ENCODE data around the gene COX5B. TPM values are rescaled to one million over a fixed set of nuclear protein-coding genes. Genes with fewer than 3 reads are reported as not detected.
"Not testable (repeated sequence)": the region's sequence is repeated elsewhere in the genome, so short reads cannot be mapped to it uniquely, and the experiment has no call there.

Gene COX5B
- polyA plus RNA-seq, 1 donor (not counting 4 experiments of a cell fraction or from before 2014, with no cell fraction given): 311 TPM

DNA sequence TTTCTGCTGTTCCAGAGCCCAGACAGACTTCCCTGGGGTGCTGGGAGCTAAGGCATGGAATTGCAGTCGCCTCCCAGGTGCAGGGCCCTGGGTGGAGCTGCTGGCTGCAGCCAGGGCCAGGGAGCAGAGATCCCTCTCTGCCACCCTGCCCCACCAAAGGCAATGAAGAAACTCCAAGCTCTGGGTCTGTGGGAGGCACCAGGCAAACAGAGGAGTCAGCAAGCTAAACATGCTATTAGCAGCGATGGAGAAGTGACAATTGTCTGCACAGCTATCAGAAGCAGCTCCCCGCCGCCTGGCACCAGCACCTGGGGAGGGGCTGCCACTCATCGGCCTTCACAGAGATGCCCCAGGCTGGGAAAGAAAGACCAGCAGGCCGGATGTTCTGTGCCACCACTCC lies 28.0 kb upstream of the COX5B start:
- no peaks in the 10 kb centered on the region for H3K36me3 ChIP-seq (ENCODE audit: control insufficient read depth in 2 of 2, extremely low read depth in 1 of 2, insufficient read depth in 2 of 2, low read length in 2 of 2)
- no peaks in the 10 kb centered on the region for H4K20me1 ChIP-seq (ENCODE audit: control insufficient read depth, extremely low read depth, insufficient read depth, low read length)
- H3K27ac ChIP-seq (ENCODE audit: control insufficient read depth, insufficient read depth, low read length): no peak overlapping the region
- H3K9me3 ChIP-seq (ENCODE audit: control insufficient read depth, low read depth, low read length): no peaks in the 10 kb centered on the region
- no peak overlapping the region for H3K4me2 ChIP-seq (ENCODE audit: control insufficient read depth, extremely low read depth, insufficient read depth, low read depth, low read length)
- H3K27me3 ChIP-seq (ENCODE audit: control insufficient read depth, extremely low read depth, insufficient read depth, low read length): no peaks in the 10 kb centered on the region
- H3K9ac ChIP-seq (ENCODE audit: control insufficient read depth, extremely low read depth, insufficient read depth, low read length): no peak overlapping the region
- TF ChIP-seq CTCF (optimal IDR thresholded peaks at IDR 0.05 in 1 of 3, IDR thresholded peaks at IDR 0.05 in 1 of 3, conservative IDR thresholded peaks at IDR 0.05 in 1 of 3; ENCODE audit: extremely low read depth in 1 of 3, insufficient read depth in 2 of 3, low read length in 3 of 3) (no peak), EZH2 (IDR thresholded peaks at IDR 0.05; ENCODE audit: low read length) (no peak)
- no peak overlapping the region for H3K4me3 ChIP-seq (ENCODE audit: control insufficient read depth in 2 of 3, extremely low read depth in 1 of 3, insufficient read depth in 2 of 3, low read depth in 1 of 3, low read length in 3 of 3)
- H2AFZ ChIP-seq (ENCODE audit: control insufficient read depth, low read length): no peak overlapping the region
- no peak for FAIRE-seq
- dilution Hi-C loops (cut with MboI; ENCODE audit: extremely low pct_ligation_motif_present, low sequenced_read_pairs): no loop called here
- H3K79me2 ChIP-seq (ENCODE audit: control insufficient read depth, insufficient read depth, low read length): no peaks in the 10 kb centered on the region
- no peak for DNase-seq (ENCODE audit: low read depth, low spot score)
- no peaks in the 10 kb centered on the region for H3K9me1 ChIP-seq (ENCODE audit: control insufficient read depth, extremely low read depth, insufficient read depth, low read length)
- H3K4me1 ChIP-seq (ENCODE audit: control insufficient read depth, extremely low read depth, insufficient read depth, low read length): no peaks in the 10 kb centered on the region

DNA sequence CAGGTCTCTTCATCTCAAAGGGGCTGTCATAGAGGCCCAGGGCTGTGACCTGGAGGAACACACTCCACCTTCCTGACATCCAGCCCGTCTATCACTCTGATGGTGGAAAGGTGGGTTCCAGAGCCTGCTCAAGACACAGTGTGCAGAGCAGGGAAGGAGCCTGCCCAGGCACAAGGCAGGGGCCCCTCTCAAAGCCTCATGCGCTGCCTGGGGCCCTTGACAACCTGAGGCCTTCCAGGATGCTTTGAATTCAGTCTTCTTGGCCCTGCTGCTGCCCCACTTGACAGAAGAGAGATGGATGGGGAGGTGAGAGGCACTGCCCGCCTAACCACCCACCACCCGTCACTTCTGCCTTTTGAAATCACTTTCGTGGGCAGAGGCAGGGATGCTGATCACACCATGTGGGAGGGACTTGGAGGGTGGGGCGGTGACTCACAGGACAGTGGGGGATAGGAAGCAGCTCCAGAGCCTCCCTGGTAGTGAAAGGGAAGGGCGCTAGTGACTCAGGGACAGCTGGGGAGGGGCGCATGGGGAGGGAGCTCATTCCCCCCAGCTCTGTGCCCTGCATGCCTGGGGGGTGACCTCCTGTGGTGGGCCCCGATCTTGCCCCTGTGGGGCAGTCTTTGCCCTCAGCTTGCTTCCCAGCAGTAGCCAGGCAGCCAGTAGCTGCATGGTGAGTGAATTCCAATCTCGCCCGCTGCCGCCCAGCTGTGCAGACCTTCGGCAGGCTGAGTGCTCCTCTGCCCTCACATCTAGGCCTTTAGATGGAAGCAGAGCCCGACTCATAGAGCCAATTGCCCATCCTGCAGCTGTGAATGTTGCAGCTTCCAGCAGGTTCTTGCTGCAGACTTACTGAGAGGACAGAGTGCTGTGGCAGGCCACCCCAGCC lies 26.7 kb upstream of the COX5B start:
- FAIRE-seq: peak; percentile 72
- H3K4me2 ChIP-seq (ENCODE audit: control insufficient read depth, extremely low read depth, insufficient read depth, low read depth, low read length); H4K20me1 ChIP-seq (ENCODE audit: control insufficient read depth, extremely low read depth, insufficient read depth, low read length); H3K4me1 ChIP-seq (ENCODE audit: control insufficient read depth, extremely low read depth, insufficient read depth, low read length); H3K79me2 ChIP-seq (ENCODE audit: control insufficient read depth, insufficient read depth, low read length); H3K4me3 ChIP-seq (ENCODE audit: control insufficient read depth in 2 of 3, extremely low read depth in 1 of 3, insufficient read depth in 2 of 3, low read depth in 1 of 3, low read length in 3 of 3); H3K9me3 ChIP-seq (ENCODE audit: control insufficient read depth, low read depth, low read length); H2AFZ ChIP-seq (ENCODE audit: control insufficient read depth, low read length); dilution Hi-C loops (cut with MboI; ENCODE audit: extremely low pct_ligation_motif_present, low sequenced_read_pairs); H3K9ac ChIP-seq (ENCODE audit: control insufficient read depth, extremely low read depth, insufficient read depth, low read length); DNase-seq (ENCODE audit: low read depth, low spot score); H3K27ac ChIP-seq (ENCODE audit: control insufficient read depth, insufficient read depth, low read length); H3K27me3 ChIP-seq (ENCODE audit: control insufficient read depth, extremely low read depth, insufficient read depth, low read length); H3K9me1 ChIP-seq (ENCODE audit: control insufficient read depth, extremely low read depth, insufficient read depth, low read length); H3K36me3 ChIP-seq (ENCODE audit: control insufficient read depth in 2 of 2, extremely low read depth in 1 of 2, insufficient read depth in 2 of 2, low read length in 2 of 2): not testable (repeated sequence)

DNA sequence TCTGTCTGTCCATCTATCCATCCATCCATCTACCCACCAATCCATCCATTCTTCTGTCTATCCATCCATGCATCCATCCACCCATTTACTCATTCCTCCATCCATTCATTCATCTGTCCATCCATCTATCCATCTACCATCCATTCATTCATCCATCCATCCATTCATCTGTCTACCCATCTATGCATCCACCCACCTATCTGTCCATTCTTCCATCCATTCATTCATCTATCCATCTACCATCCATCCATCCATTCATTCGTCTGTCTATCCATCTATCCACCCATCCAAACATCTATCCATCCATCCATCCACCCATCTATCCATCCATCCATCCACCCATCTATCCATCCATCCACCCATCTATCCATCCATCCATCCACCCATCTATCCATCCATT lies 25.4 kb upstream of the COX5B start:
- H3K9me1 ChIP-seq (ENCODE audit: control insufficient read depth, extremely low read depth, insufficient read depth, low read length); H4K20me1 ChIP-seq (ENCODE audit: control insufficient read depth, extremely low read depth, insufficient read depth, low read length); H3K4me3 ChIP-seq (ENCODE audit: control insufficient read depth in 2 of 3, extremely low read depth in 1 of 3, insufficient read depth in 2 of 3, low read depth in 1 of 3, low read length in 3 of 3); FAIRE-seq; H3K36me3 ChIP-seq (ENCODE audit: control insufficient read depth in 2 of 2, extremely low read depth in 1 of 2, insufficient read depth in 2 of 2, low read length in 2 of 2); H3K4me1 ChIP-seq (ENCODE audit: control insufficient read depth, extremely low read depth, insufficient read depth, low read length); H3K4me2 ChIP-seq (ENCODE audit: control insufficient read depth, extremely low read depth, insufficient read depth, low read depth, low read length); H3K79me2 ChIP-seq (ENCODE audit: control insufficient read depth, insufficient read depth, low read length); H3K27ac ChIP-seq (ENCODE audit: control insufficient read depth, insufficient read depth, low read length); H3K27me3 ChIP-seq (ENCODE audit: control insufficient read depth, extremely low read depth, insufficient read depth, low read length); H3K9ac ChIP-seq (ENCODE audit: control insufficient read depth, extremely low read depth, insufficient read depth, low read length); H3K9me3 ChIP-seq (ENCODE audit: control insufficient read depth, low read depth, low read length); DNase-seq (ENCODE audit: low read depth, low spot score); dilution Hi-C loops (cut with MboI; ENCODE audit: extremely low pct_ligation_motif_present, low sequenced_read_pairs); H2AFZ ChIP-seq (ENCODE audit: control insufficient read depth, low read length): not testable (repeated sequence)

GRCh38 chr2:97622976-97623375 lies 22.9 kb upstream of the COX5B start:
- H3K4me3 ChIP-seq (ENCODE audit: control insufficient read depth in 2 of 3, extremely low read depth in 1 of 3, insufficient read depth in 2 of 3, low read depth in 1 of 3, low read length in 3 of 3); H3K27me3 ChIP-seq (ENCODE audit: control insufficient read depth, extremely low read depth, insufficient read depth, low read length); H3K9ac ChIP-seq (ENCODE audit: control insufficient read depth, extremely low read depth, insufficient read depth, low read length); FAIRE-seq; H4K20me1 ChIP-seq (ENCODE audit: control insufficient read depth, extremely low read depth, insufficient read depth, low read length); dilution Hi-C loops (cut with MboI; ENCODE audit: extremely low pct_ligation_motif_present, low sequenced_read_pairs); H3K9me1 ChIP-seq (ENCODE audit: control insufficient read depth, extremely low read depth, insufficient read depth, low read length); H3K4me1 ChIP-seq (ENCODE audit: control insufficient read depth, extremely low read depth, insufficient read depth, low read length); DNase-seq (ENCODE audit: low read depth, low spot score); H2AFZ ChIP-seq (ENCODE audit: control insufficient read depth, low read length); H3K79me2 ChIP-seq (ENCODE audit: control insufficient read depth, insufficient read depth, low read length); H3K9me3 ChIP-seq (ENCODE audit: control insufficient read depth, low read depth, low read length); H3K27ac ChIP-seq (ENCODE audit: control insufficient read depth, insufficient read depth, low read length); H3K4me2 ChIP-seq (ENCODE audit: control insufficient read depth, extremely low read depth, insufficient read depth, low read depth, low read length); H3K36me3 ChIP-seq (ENCODE audit: control insufficient read depth in 2 of 2, extremely low read depth in 1 of 2, insufficient read depth in 2 of 2, low read length in 2 of 2): not testable (repeated sequence)
